CD8-positive, alpha-beta memory T cell (primary cell): ENCODE results near the gene SSX2IP. TPM values are rescaled to one million over a fixed set of nuclear protein-coding genes. Genes with fewer than 3 reads are reported as not detected.
A peak's percentile ranks its signal among the peaks of the same experiment; 100 is the strongest.

Source experiments
- CTCF ChIA-PET: fragments of 350-600 bp; sonication (Branson Sonifier 250); formaldehyde crosslinking; loops from one replicate; lab custom pipeline; 2021; ENCODE audit warnings: antibody characterized with exemption; lab: Charles Lee
- POLR2A ChIA-PET: fragments of 350-600 bp; sonication (Branson Sonifier 250); formaldehyde crosslinking; loops from one replicate; lab custom pipeline; 2021; ENCODE audit warnings: antibody characterized with exemption; lab: Charles Lee
- DNase-seq, 5 donors: peaks; one replicate each; pipeline versions ENCODE4 v3.0.0 to v3.0.0-alpha.2; 2020 to 2022; ENCODE audit warnings: mixed read lengths in 1 of 5
- H3K27ac ChIP-seq: one replicate; pipeline ENCODE4 v1.7.0; 2013; ENCODE audit warnings: low read depth, mild to moderate bottlenecking, low read length, moderate library complexity
- H3K27me3 ChIP-seq: 2 replicates; pipeline ENCODE4 v1.7.0; 2013; ENCODE audit warnings: low read length, mild to moderate bottlenecking; ENCODE audit not compliant: insufficient read depth, poor library complexity, severe bottlenecking
- H3K36me3 ChIP-seq: 2 replicates; pipeline ENCODE4 v1.7.0; 2013; ENCODE audit warnings: mild to moderate bottlenecking, low read length, moderate library complexity; ENCODE audit not compliant: insufficient read depth
- H3K4me1 ChIP-seq: 2 replicates; pipeline ENCODE4 v1.7.0; 2013; ENCODE audit warnings: mild to moderate bottlenecking, low read length, moderate library complexity; ENCODE audit not compliant: insufficient read depth
- H3K4me3 ChIP-seq: 2 replicates; pipeline ENCODE4 v1.7.0; 2013; ENCODE audit warnings: mild to moderate bottlenecking, low read length
- H3K9me3 ChIP-seq: 2 replicates; pipeline ENCODE4 v1.7.0; 2013; ENCODE audit warnings: mild to moderate bottlenecking, low read length
- H3K27ac Mint-ChIP-seq, 8 donors: one replicate each; pipeline ENCODE4 v1.8.0; 2020 to 2021; ENCODE audit warnings: mixed read lengths in 8 of 8, mild to moderate bottlenecking in 6 of 8, inconsistent platforms in 3 of 8, moderate library complexity in 3 of 8
- H3K27me3 Mint-ChIP-seq, 2 donors: one replicate each; pipeline ENCODE4 v1.8.0; 2020 to 2021; ENCODE audit warnings: mixed read lengths in 2 of 2, mild to moderate bottlenecking in 1 of 2, moderate library complexity in 1 of 2
- H3K36me3 Mint-ChIP-seq, 3 donors: one replicate each; pipeline ENCODE4 v1.8.0; 2020 to 2021; ENCODE audit warnings: mixed read lengths in 3 of 3, inconsistent platforms in 1 of 3, mild to moderate bottlenecking in 1 of 3
- H3K4me1 Mint-ChIP-seq, 3 donors: one replicate each; pipeline ENCODE4 v1.8.0; 2020 to 2021; ENCODE audit warnings: mixed read lengths in 3 of 3, inconsistent platforms in 1 of 3, mild to moderate bottlenecking in 1 of 3
- H3K4me3 Mint-ChIP-seq, 7 donors: one replicate each; pipeline ENCODE4 v1.8.0; 2020 to 2021; ENCODE audit warnings: mixed read lengths in 7 of 7, mild to moderate bottlenecking in 6 of 7, moderate library complexity in 4 of 7, inconsistent platforms in 2 of 7
- H3K9me3 Mint-ChIP-seq, 5 donors: one replicate each; pipeline ENCODE4 v1.8.0; 2020 to 2022; ENCODE audit warnings: mixed read lengths in 5 of 5, mild to moderate bottlenecking in 3 of 5, moderate library complexity in 2 of 5, inconsistent platforms in 1 of 5
- polyA plus RNA-seq: library from polyadenylated mRNA; unstranded; fragments of 300-500 nt; fragmentation: Illumina TruSeq; gene quantifications from one replicate; pipeline ENCODE4 v1.2.3, GENCODE V29; 2021
- total RNA-seq, 2 experiments: library from RNA; stranded (reverse); gene quantifications; one replicate each; pipeline ENCODE4 v1.2.3, GENCODE V29; 2021

The SSX2IP gene
- total and polyA plus RNA-seq, 3 experiments from 2014 or later, result 8.5 to 11.4 (median 10.4) TPM

GRCh38 chr1:84720221-84720780 lies 30.0 kb upstream of the SSX2IP start:
- no peak overlapping the region for H3K27ac ChIP-seq
- no peaks in the 10 kb centered on the region for H3K9me3 Mint-ChIP-seq
- no peak overlapping the region for H3K27ac Mint-ChIP-seq
- no peaks in the 10 kb centered on the region for H3K36me3 Mint-ChIP-seq
- POLR2A ChIA-PET, result no interaction called here
- no peak overlapping the region for H3K4me3 Mint-ChIP-seq
- CTCF ChIA-PET, result no interaction called here
- H3K4me1 ChIP-seq, result no peaks in the 10 kb centered on the region
- no peaks in the 10 kb centered on the region for H3K36me3 ChIP-seq
- H3K4me1 Mint-ChIP-seq, result peaks cover 0 to 4% (median 0%) of the 10 kb centered on the region in 3 donors
- DNase-seq, result no peak
- H3K27me3 ChIP-seq, result no peaks in the 10 kb centered on the region
- H3K27me3 Mint-ChIP-seq, result peaks cover 1 to 9% of the 10 kb centered on the region in 2 donors
- no peaks in the 10 kb centered on the region for H3K9me3 ChIP-seq
- H3K4me3 ChIP-seq, result no peak overlapping the region

DNA sequence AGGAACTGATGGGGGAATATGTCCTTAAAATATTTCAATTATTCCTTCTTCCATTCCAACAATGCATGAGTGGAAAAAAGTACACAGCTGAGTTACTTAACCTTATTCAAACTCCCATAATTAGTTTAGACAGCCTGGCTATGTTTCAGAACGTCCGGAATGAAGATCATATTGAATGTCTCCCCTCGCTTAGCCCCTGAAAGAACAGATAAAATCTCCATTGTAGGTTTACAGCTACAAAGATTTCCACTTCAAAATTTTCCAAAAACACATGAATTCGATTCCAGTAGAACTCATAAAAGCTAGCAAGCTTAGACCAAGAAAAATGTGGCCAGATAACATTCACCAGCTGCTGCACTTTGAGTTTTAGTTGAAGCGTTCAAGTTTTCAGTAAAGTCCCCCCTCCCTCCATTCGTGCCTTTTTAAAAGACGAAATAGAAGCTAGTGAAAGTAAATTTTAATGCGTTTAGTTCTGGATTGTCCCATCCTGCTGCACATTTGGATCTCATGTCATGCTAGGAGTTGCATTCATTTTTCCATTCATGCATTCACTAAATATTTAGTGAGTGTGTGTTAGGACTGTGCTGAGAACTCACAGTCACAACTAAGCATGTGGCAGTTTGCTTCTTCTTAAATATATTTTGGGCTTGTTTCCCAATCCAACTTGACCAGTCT lies 29.4 kb upstream of the SSX2IP start:
- DNase-seq, result no peak
- peak overlapping the region in 1 of 8 donors; percentile 2 for H3K27ac Mint-ChIP-seq
- H3K4me3 Mint-ChIP-seq, result no peak overlapping the region
- no peak overlapping the region for H3K4me3 ChIP-seq
- no peaks in the 10 kb centered on the region for H3K9me3 ChIP-seq
- peaks cover 0 to 4% (median 0%) of the 10 kb centered on the region in 3 donors for H3K4me1 Mint-ChIP-seq
- H3K27me3 Mint-ChIP-seq, result peaks cover 1 to 9% of the 10 kb centered on the region in 2 donors
- no peaks in the 10 kb centered on the region for H3K36me3 Mint-ChIP-seq
- H3K27me3 ChIP-seq, result no peaks in the 10 kb centered on the region
- H3K9me3 Mint-ChIP-seq, result no peaks in the 10 kb centered on the region
- ChIA-PET CTCF (no interaction called here), POLR2A (no interaction called here)
- no peak overlapping the region for H3K27ac ChIP-seq
- H3K4me1 ChIP-seq, result no peaks in the 10 kb centered on the region
- no peaks in the 10 kb centered on the region for H3K36me3 ChIP-seq

GRCh38 chr1:84715342-84716019 lies 25.2 kb upstream of the SSX2IP start:
- Histone ChIP-seq H3K27me3 (no peaks in the 10 kb centered on the region), H3K4me1 (no peaks in the 10 kb centered on the region), H3K27ac (no peak overlapping the region), H3K9me3 (no peaks in the 10 kb centered on the region), H3K36me3 (no peaks in the 10 kb centered on the region), H3K4me3 (no peak overlapping the region)
- H3K27ac Mint-ChIP-seq, result peak overlapping the region in 1 of 8 donors; percentile 21
- no peaks in the 10 kb centered on the region for H3K27me3 Mint-ChIP-seq
- no peak overlapping the region for H3K4me3 Mint-ChIP-seq
- no peak for DNase-seq
- no peaks in the 10 kb centered on the region for H3K4me1 Mint-ChIP-seq
- CTCF ChIA-PET, result interaction anchor here (1.8 kb wide), 1 partner anchor 8 kb away, joined by 8 read pairs; no protein-coding TSS in a partner anchor
- no peaks in the 10 kb centered on the region for H3K9me3 Mint-ChIP-seq
- H3K36me3 Mint-ChIP-seq, result no peaks in the 10 kb centered on the region
- POLR2A ChIA-PET, result no interaction called here

DNA sequence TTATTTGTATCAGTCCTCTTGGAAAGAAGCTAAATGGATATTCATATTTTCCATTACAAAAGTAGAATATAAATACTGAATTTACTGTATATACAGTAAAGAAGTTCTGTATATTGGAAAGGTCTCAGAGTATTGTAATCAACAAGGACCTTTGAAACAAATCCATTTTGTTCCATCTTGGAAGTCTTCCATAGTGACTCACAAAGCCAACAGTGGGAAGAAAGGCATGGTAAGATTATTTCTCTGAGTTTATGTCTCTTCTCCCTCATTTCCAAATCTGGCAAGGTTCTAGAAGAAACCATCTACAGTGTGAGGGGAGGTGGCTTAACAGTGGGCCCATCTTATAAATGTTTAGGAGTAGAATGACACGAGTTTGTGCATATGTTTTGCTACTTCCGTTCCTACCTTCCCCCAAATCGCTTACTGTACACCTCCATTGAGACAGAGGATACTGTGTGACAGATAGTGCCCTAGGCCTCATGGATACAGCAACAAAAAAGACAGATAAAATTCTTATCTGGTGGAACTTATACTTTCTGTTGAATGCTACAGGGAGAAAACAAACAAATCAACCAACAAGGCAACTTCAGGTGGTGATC lies 22.1 kb upstream of the SSX2IP start:
- H3K36me3 Mint-ChIP-seq, result peaks cover 0 to 3% (median 0%) of the 10 kb centered on the region in 3 donors
- H3K4me1 Mint-ChIP-seq, result no peaks in the 10 kb centered on the region
- H3K9me3 Mint-ChIP-seq, result no peaks in the 10 kb centered on the region
- no peak overlapping the region for H3K4me3 Mint-ChIP-seq
- no peak for DNase-seq
- no peak overlapping the region for H3K27ac ChIP-seq
- peaks cover 0 to 13% of the 10 kb centered on the region in 2 donors for H3K27me3 Mint-ChIP-seq
- ChIA-PET POLR2A (no interaction called here), CTCF (no interaction called here)
- no peak overlapping the region for H3K27ac Mint-ChIP-seq
- H3K36me3 ChIP-seq, result no peaks in the 10 kb centered on the region
- no peaks in the 10 kb centered on the region for H3K27me3 ChIP-seq
- no peaks in the 10 kb centered on the region for H3K9me3 ChIP-seq
- no peak overlapping the region for H3K4me3 ChIP-seq
- H3K4me1 ChIP-seq, result no peaks in the 10 kb centered on the region

GRCh38 chr1:84711869-84712268 lies 21.6 kb upstream of the SSX2IP start:
- Mint-ChIP-seq H3K4me1 (no peaks in the 10 kb centered on the region), H3K36me3 (peaks cover 0 to 3% (median 0%) of the 10 kb centered on the region in 3 donors), H3K4me3 (no peak overlapping the region), H3K9me3 (no peaks in the 10 kb centered on the region), H3K27ac (no peak overlapping the region), H3K27me3 (peaks cover 0 to 13% of the 10 kb centered on the region in 2 donors)
- no peak for DNase-seq
- Histone ChIP-seq H3K4me3 (no peak overlapping the region), H3K36me3 (no peaks in the 10 kb centered on the region), H3K9me3 (no peaks in the 10 kb centered on the region), H3K27ac (no peak overlapping the region), H3K27me3 (no peaks in the 10 kb centered on the region), H3K4me1 (no peaks in the 10 kb centered on the region)
- POLR2A ChIA-PET, result no interaction called here
- CTCF ChIA-PET, result no interaction called here

DNA sequence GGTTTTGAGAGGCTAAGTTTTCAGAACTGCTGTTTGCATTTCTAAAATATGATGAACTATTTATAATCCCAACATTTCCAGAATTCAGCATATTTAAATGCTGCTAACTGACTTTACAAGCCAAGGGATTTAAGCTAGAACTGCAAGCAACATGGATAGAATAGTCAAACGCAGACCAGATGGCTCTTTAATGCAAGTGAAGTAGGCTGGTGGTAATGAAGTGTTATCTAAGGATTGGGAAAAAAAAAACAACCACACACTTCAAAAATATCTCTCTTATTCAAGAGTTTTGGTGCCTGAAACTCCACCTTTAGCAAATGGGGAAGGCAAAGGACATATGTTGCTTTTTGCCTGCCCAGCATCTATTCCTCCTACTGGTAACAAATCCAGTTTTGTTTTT lies 20.9 kb upstream of the SSX2IP start:
- peaks cover 0 to 3% (median 0%) of the 10 kb centered on the region in 3 donors for H3K36me3 Mint-ChIP-seq

DNA sequence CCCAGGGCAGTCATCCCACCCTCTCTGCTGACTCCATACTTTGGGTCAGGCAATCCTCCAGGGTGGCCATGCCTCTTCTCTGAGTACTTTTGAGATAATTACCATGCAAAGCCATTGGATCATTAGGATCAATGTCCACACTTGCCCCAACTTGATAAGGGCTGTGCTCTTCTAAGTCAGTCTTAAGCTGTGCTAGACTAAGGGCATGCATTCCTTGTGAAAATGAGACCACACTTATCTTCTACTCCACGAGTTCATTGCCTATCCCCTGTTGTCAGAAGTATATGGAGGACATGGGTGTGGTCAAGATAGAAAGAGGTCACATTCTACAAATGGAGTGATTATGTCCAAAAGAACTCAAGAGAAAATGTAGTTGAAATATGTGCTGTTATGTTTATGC lies 18.9 kb upstream of the SSX2IP start:
- peaks cover 0 to 13% of the 10 kb centered on the region in 2 donors for H3K27me3 Mint-ChIP-seq
- H3K4me3 Mint-ChIP-seq, result no peak overlapping the region
- H3K9me3 Mint-ChIP-seq, result no peaks in the 10 kb centered on the region
- peaks cover 0 to 3% (median 0%) of the 10 kb centered on the region in 3 donors for H3K36me3 Mint-ChIP-seq
- Histone ChIP-seq H3K4me1 (no peaks in the 10 kb centered on the region), H3K36me3 (no peaks in the 10 kb centered on the region), H3K27ac (no peak overlapping the region), H3K27me3 (no peaks in the 10 kb centered on the region), H3K9me3 (no peaks in the 10 kb centered on the region), H3K4me3 (no peak overlapping the region)
- ChIA-PET POLR2A (no interaction called here), CTCF (no interaction called here)
- DNase-seq, result no peak
- H3K27ac Mint-ChIP-seq, result no peak overlapping the region
- H3K4me1 Mint-ChIP-seq, result no peaks in the 10 kb centered on the region

More for the DNA sequence above, 20.9 kb upstream of the SSX2IP start:
- no peak overlapping the region for H3K4me3 Mint-ChIP-seq
- no peaks in the 10 kb centered on the region for H3K27me3 ChIP-seq
- DNase-seq, result no peak
- no peaks in the 10 kb centered on the region for H3K36me3 ChIP-seq
- peaks cover 0 to 13% of the 10 kb centered on the region in 2 donors for H3K27me3 Mint-ChIP-seq
- H3K4me3 ChIP-seq, result no peak overlapping the region
- ChIA-PET CTCF (no interaction called here), POLR2A (no interaction called here)
- no peak overlapping the region for H3K27ac Mint-ChIP-seq
- H3K4me1 Mint-ChIP-seq, result no peaks in the 10 kb centered on the region
- no peak overlapping the region for H3K27ac ChIP-seq
- H3K9me3 ChIP-seq, result no peaks in the 10 kb centered on the region
- no peaks in the 10 kb centered on the region for H3K4me1 ChIP-seq
- no peaks in the 10 kb centered on the region for H3K9me3 Mint-ChIP-seq

DNA sequence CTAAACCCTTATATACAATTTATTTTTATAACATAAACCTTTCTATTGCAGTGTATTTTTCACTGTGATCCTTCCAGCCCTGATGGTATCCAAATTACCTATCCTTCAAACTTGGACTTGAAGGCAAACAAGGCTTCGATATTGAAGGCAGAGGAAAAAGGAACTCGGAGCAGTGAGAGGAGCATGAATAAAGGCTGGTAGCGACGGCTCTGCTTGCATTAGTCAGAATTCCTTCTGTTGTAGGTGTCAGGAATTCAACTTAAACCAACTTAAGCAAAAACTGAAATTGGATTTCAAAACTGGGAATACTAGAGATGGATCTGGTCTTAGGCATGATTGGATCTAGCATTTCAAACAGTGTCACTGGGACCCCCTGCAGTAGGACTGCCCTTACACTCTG lies 17.8 kb upstream of the SSX2IP start:
- Mint-ChIP-seq H3K36me3 (peaks cover 0 to 3% (median 0%) of the 10 kb centered on the region in 3 donors), H3K4me1 (no peaks in the 10 kb centered on the region), H3K27ac (no peak overlapping the region), H3K27me3 (peaks cover 0 to 14% of the 10 kb centered on the region in 2 donors), H3K4me3 (no peak overlapping the region), H3K9me3 (no peaks in the 10 kb centered on the region)
- ChIA-PET CTCF (no interaction called here), POLR2A (no interaction called here)
- Histone ChIP-seq H3K27me3 (no peaks in the 10 kb centered on the region), H3K9me3 (no peaks in the 10 kb centered on the region), H3K27ac (no peak overlapping the region), H3K4me3 (no peak overlapping the region), H3K36me3 (no peaks in the 10 kb centered on the region), H3K4me1 (no peaks in the 10 kb centered on the region)
- DNase-seq, result no peak
